H1 (cell line): ENCODE measurements around the gene ARHGAP26. TPM values are rescaled to one million over a fixed set of nuclear protein-coding genes. Genes with fewer than 3 reads are reported as not detected.

Source experiments
- CTCF ChIA-PET: fragments of 300-600 bp; sonication (Branson Sonifier 250); formaldehyde crosslinking; loops from one replicate; lab custom pipeline; 2021; ENCODE audit not compliant: partially characterized antibody; lab: Charles Lee
- POLR2A ChIA-PET: fragments of 300-600 bp; sonication (Branson Sonifier 250); formaldehyde crosslinking; loops from one replicate; lab custom pipeline; 2021; ENCODE audit warnings: inconsistent platforms; ENCODE audit not compliant: partially characterized antibody; lab: Charles Lee
- DNase-seq, 2 experiments: peaks; one replicate each; pipeline versions ENCODE4 v3.0.0 to v3.0.0-alpha.2; 2010 to 2022; ENCODE audit warnings: low spot score in 2 of 2, low read depth in 1 of 2, mixed read lengths in 1 of 2
- FAIRE-seq: peaks from 2 replicates; lab custom pipeline; 2011; peaks lifted over from hg19 to GRCh38; lab: Jason Lieb, UNC
- H2AFZ ChIP-seq: 2 replicates; pipeline ENCODE4 v1.8.1; 2012; ENCODE audit warnings: low read length, inconsistent platforms
- H2AK5ac ChIP-seq: 2 replicates; pipeline ENCODE4 v1.6.1; 2013; ENCODE audit warnings: low read depth, low read length
- H2BK120ac ChIP-seq: replicated peaks from 2 replicates; pipeline ENCODE3; 2013; ENCODE audit warnings: low read depth, low read length, inconsistent platforms
- H2BK12ac ChIP-seq: 2 replicates; pipeline ENCODE4 v1.6.1; 2013; ENCODE audit warnings: low read depth, low read length
- H2BK15ac ChIP-seq: 2 replicates; pipeline ENCODE4 v1.6.1; 2013; ENCODE audit warnings: low read length
- H2BK20ac ChIP-seq: 2 replicates; pipeline ENCODE4 v1.6.1; 2013; ENCODE audit warnings: low read length
- H2BK5ac ChIP-seq: 2 replicates; pipeline ENCODE4 v1.6.1; 2013; ENCODE audit warnings: low read depth, low read length
- H3K14ac ChIP-seq: 2 replicates; pipeline ENCODE4 v1.6.1; 2013; ENCODE audit warnings: inconsistent platforms; ENCODE audit not compliant: insufficient read length
- H3K18ac ChIP-seq: 2 replicates; pipeline ENCODE4 v1.6.1; 2013; ENCODE audit warnings: low read length; ENCODE audit errors: extremely low read depth
- H3K23ac ChIP-seq: 2 replicates; pipeline ENCODE4 v1.6.1; 2013; ENCODE audit warnings: inconsistent platforms; ENCODE audit not compliant: insufficient read length
- H3K23me2 ChIP-seq: 2 replicates; pipeline ENCODE4 v1.6.1; 2013; ENCODE audit warnings: low read depth, low read length
- H3K27ac ChIP-seq: 2 replicates; pipeline ENCODE4 v1.6.1; 2011; ENCODE audit warnings: low read depth, low read length, inconsistent platforms
- H3K27me3 ChIP-seq, 4 experiments: replicated peaks in 1 of 4; 1 replicate in 1 of 4; 2 replicates in 3 of 4; pipeline versions ENCODE4 v1.6.1 to v1.8.1; 2011 to 2013; ENCODE audit warnings: low read length in 3 of 4, mild to moderate bottlenecking in 3 of 4, inconsistent platforms in 2 of 4, mixed read lengths in 2 of 4, moderate library complexity in 1 of 4; ENCODE audit not compliant: control insufficient read depth in 3 of 4, insufficient read depth in 3 of 4; ENCODE audit errors: extremely low read depth in 1 of 4
- H3K36me3 ChIP-seq, 4 experiments: 2 replicates each; pipeline versions ENCODE4 v1.6.1 to v1.8.1; 2011 to 2013; ENCODE audit warnings: mild to moderate bottlenecking in 4 of 4, low read length in 3 of 4, moderate library complexity in 2 of 4, control low read depth in 1 of 4, inconsistent platforms in 1 of 4; ENCODE audit not compliant: insufficient read depth in 4 of 4, control insufficient read depth in 2 of 4
- H3K4ac ChIP-seq: replicated peaks from 2 replicates; pipeline ENCODE3; 2013; ENCODE audit warnings: low read length, low read depth, mixed read lengths, inconsistent platforms; ENCODE audit not compliant: insufficient read length
- H3K4me1 ChIP-seq, 4 experiments: replicated peaks in 1 of 4; 1 replicate in 1 of 4; 2 replicates in 3 of 4; pipeline versions ENCODE4 v1.6.1 to v1.8.1; 2011 to 2013; ENCODE audit warnings: low read length in 3 of 4, inconsistent platforms in 2 of 4, mixed read lengths in 1 of 4; ENCODE audit not compliant: insufficient read depth in 4 of 4, control insufficient read depth in 3 of 4
- H3K4me2 ChIP-seq, 2 experiments: 2 replicates each; pipeline versions ENCODE4 v1.6.1 to v1.8.1; 2011 to 2013; ENCODE audit warnings: low read depth in 2 of 2, low read length in 2 of 2, control low read depth in 1 of 2, inconsistent platforms in 1 of 2, mild to moderate bottlenecking in 1 of 2; ENCODE audit not compliant: insufficient read depth in 1 of 2
- H3K4me3 ChIP-seq, 4 experiments: fragments of 200-600, 300-600 bp in 1 of 4; sonication (generic), shearing (Covaris generic), sonication (Bioruptor Twin) in 1 of 4; 2 replicates each; pipeline versions ENCODE4 v1.5.1 to v1.8.1; 2011 to 2016; ENCODE audit warnings: low read length in 4 of 4, low read depth in 3 of 4, control low read depth in 2 of 4, inconsistent platforms in 2 of 4, mild to moderate bottlenecking in 2 of 4, mixed read lengths in 1 of 4, moderate library complexity in 1 of 4; ENCODE audit not compliant: insufficient read depth in 2 of 4; ENCODE audit errors: extremely low read depth in 1 of 4
- H3K56ac ChIP-seq: replicated peaks from 2 replicates; pipeline ENCODE3; 2013; ENCODE audit warnings: low read depth, mild to moderate bottlenecking, mixed read lengths, low read length, inconsistent platforms; ENCODE audit not compliant: insufficient read length
- H3K79me1 ChIP-seq: 2 replicates; pipeline ENCODE4 v1.6.1; 2013; ENCODE audit warnings: low read depth, low read length, control low read depth
- H3K79me2 ChIP-seq, 2 experiments: 2 replicates each; pipeline versions ENCODE4 v1.6.1 to v1.8.1; 2012 to 2013; ENCODE audit warnings: low read length in 2 of 2, mild to moderate bottlenecking in 2 of 2, inconsistent platforms in 1 of 2; ENCODE audit not compliant: insufficient read depth in 2 of 2, control insufficient read depth in 1 of 2
- H3K9ac ChIP-seq, 4 experiments: replicated peaks in 1 of 4; 1 replicate in 1 of 4; 2 replicates in 3 of 4; pipeline versions ENCODE4 v1.6.1 to v1.8.1; 2011 to 2013; ENCODE audit warnings: low read depth in 3 of 4, low read length in 3 of 4, control low read depth in 2 of 4, mild to moderate bottlenecking in 2 of 4, moderate library complexity in 2 of 4, inconsistent platforms in 1 of 4; ENCODE audit errors: extremely low read depth in 1 of 4
- H3K9me3 ChIP-seq, 2 experiments: 2 replicates each; pipeline versions ENCODE4 v1.6.1 to v1.8.1; 2012 to 2013; ENCODE audit warnings: mild to moderate bottlenecking in 2 of 2, moderate library complexity in 2 of 2, control low read depth in 1 of 2, inconsistent platforms in 1 of 2, low read depth in 1 of 2, low read length in 1 of 2, mixed read lengths in 1 of 2; ENCODE audit not compliant: insufficient read depth in 2 of 2
- H4K20me1 ChIP-seq, 2 experiments: replicated peaks in 1 of 2; 2 replicates each; pipeline versions ENCODE3 to v1.8.1; 2011 to 2013; ENCODE audit warnings: inconsistent platforms in 2 of 2, low read length in 2 of 2, mild to moderate bottlenecking in 1 of 2; ENCODE audit not compliant: insufficient read depth in 2 of 2, control insufficient read depth in 1 of 2
- H4K5ac ChIP-seq: 2 replicates; pipeline ENCODE4 v1.6.1; 2013; ENCODE audit warnings: low read length, low read depth, mixed read lengths, inconsistent platforms; ENCODE audit not compliant: insufficient read length
- H4K8ac ChIP-seq: 2 replicates; pipeline ENCODE4 v1.8.0; 2013; ENCODE audit warnings: mild to moderate bottlenecking, moderate library complexity, low read length, inconsistent platforms; ENCODE audit not compliant: insufficient read depth; ENCODE audit errors: extremely low read depth
- H4K91ac ChIP-seq: replicated peaks from 2 replicates; pipeline ENCODE3; 2013; ENCODE audit warnings: low read length, mixed read lengths, inconsistent platforms; ENCODE audit not compliant: insufficient read length
- E2F6 ChIP-seq: IDR thresholded peaks from 2 replicates; pipeline ENCODE4 v1.6.1; 2012; ENCODE audit warnings: inconsistent platforms
- EP300 ChIP-seq, 2 experiments: IDR thresholded peaks; 1 replicate in 1 of 2; 2 replicates in 1 of 2; pipeline ENCODE4 v1.6.1; 2011 to 2012; ENCODE audit warnings: low read depth in 2 of 2, low read length in 2 of 2, mild to moderate bottlenecking in 2 of 2, borderline replicate concordance in 1 of 2, inconsistent platforms in 1 of 2, moderate library complexity in 1 of 2
- JUND ChIP-seq: IDR thresholded peaks from 2 replicates; pipeline ENCODE4 v1.6.1; 2011; ENCODE audit warnings: mild to moderate bottlenecking, improper control_type of control experiment, low read length
- PHF8 ChIP-seq: fragments of 200-600 bp; sonication (generic); conservative IDR thresholded peaks from 2 replicates; pipeline ENCODE4 v1.7.1; 2012; ENCODE audit warnings: low read depth, mild to moderate bottlenecking, inconsistent platforms, low read length, moderate library complexity
- POLR2AphosphoS5 ChIP-seq: IDR thresholded peaks from 2 replicates; pipeline ENCODE4 v1.6.1; 2011; ENCODE audit warnings: low read depth, low read length
- RFX5 ChIP-seq: IDR thresholded peaks from 2 replicates; pipeline ENCODE4 v1.6.1; 2011; ENCODE audit warnings: low read depth, low read length, improper control_type of control experiment, borderline replicate concordance
- SP4 ChIP-seq: IDR thresholded peaks from 2 replicates; pipeline ENCODE4 v1.6.1; 2012; ENCODE audit warnings: low read length, inconsistent platforms
- SRF ChIP-seq: IDR thresholded peaks from 2 replicates; pipeline ENCODE4 v1.6.1; 2011; ENCODE audit warnings: mild to moderate bottlenecking, low read depth, low read length, moderate library complexity
- YY1 ChIP-seq: IDR thresholded peaks from 2 replicates; pipeline ENCODE4 v1.6.1; 2011; ENCODE audit warnings: low read depth, mild to moderate bottlenecking, low read length
- WGBS, 2 experiments: shearing (Covaris generic) in 1 of 2; methylation state at CpG; one replicate each; pipeline versions ENCODE4 v1.1.6 to v1.1.7; 2013 to 2015; ENCODE audit warnings: low lambda C conversion rate in 2 of 2, mixed read lengths in 2 of 2, inconsistent platforms in 1 of 2, low coverage in 1 of 2, missing lambda C conversion rate in 1 of 2; ENCODE audit not compliant: insufficient replicate concordance in 2 of 2, insufficient coverage in 1 of 2, insufficient read length in 1 of 2; ENCODE audit errors: extremely low coverage in 1 of 2, missing lambda C conversion rate in 1 of 2; 5-methylcytosine and 5-hydroxymethylcytosine counted together
- polyA plus RNA-seq, 7 experiments: library from polyadenylated mRNA; depleted of rRNA in 3 of 7; stranded (reverse) in 5 of 7; unstranded in 2 of 7; fragments of >200 nt in 5 of 7; fragments of 200-250 nt in 2 of 7; gene quantifications; 1 replicate in 5 of 7; 2 replicates in 1 of 7; 4 replicates in 1 of 7; pipeline versions ENCODE4 v1.2.1 to v1.2.3, GENCODE V29; 2011 to 2013; ENCODE audit warnings: missing spikeins in 2 of 7, mixed read lengths in 2 of 7
- total RNA-seq: library from RNA; stranded (reverse); fragmentation: NEBNext Ultra II Directional; extraction: Animal tissue kit (Norgen Biotek cat#: 25700); gene quantifications from 2 replicates; pipeline ENCODE4 v1.2.1, GENCODE V29; 2021

ARHGAP26 gene
- total and polyA plus RNA-seq, 2 of the 8 experiments (the other 6 are each of a cell fraction or from before 2014, with no cell fraction given) = 7.1 to 24.8 TPM

- Histone ChIP-seq H3K79me1 (peaks cover 4% of the 10 kb centered on the region; the same call in 1 of the 2 replicates), H3K4me1 (peaks cover 0 to 15% (median 13%) of the 10 kb centered on the region in 4 experiments; a peak in 5 of 7 replicates), H3K9me3 (no peaks in the 10 kb centered on the region), H3K4me2 (no peak overlapping the region), H4K91ac (no peak overlapping the region), H3K23me2 (no peaks in the 10 kb centered on the region), H3K4ac (no peak overlapping the region), H4K5ac (no peak overlapping the region), H4K8ac (no peak overlapping the region), H2BK20ac (no peak overlapping the region), H3K79me2 (peaks cover 0 to 33% of the 10 kb centered on the region in 2 experiments; a peak in 2 of 4 replicates), H3K18ac (no peak overlapping the region), H3K4me3 (no peak overlapping the region), H2BK120ac (no peak overlapping the region), H2AK5ac (no peak overlapping the region), H2BK15ac (no peak overlapping the region), H3K14ac (no peak overlapping the region), H3K36me3 (no peaks in the 10 kb centered on the region), H2BK12ac (no peak overlapping the region), H3K27ac (no peak overlapping the region), H2BK5ac (no peak overlapping the region), H3K27me3 (no peaks in the 10 kb centered on the region), H3K23ac (no peak overlapping the region), H4K20me1 (peaks cover 0 to 3% of the 10 kb centered on the region in 2 experiments), H2AFZ (no peak overlapping the region), H3K9ac (no peak overlapping the region), H3K56ac (no peak overlapping the region)
- FAIRE-seq = no peak
- POLR2A ChIA-PET = no interaction called here
- no peak for DNase-seq
- 89% methylated on average over 3 of the region's 3 CpGs; no CpG with 5 or more reads in 1 of the 2 experiments for WGBS, 2 experiments
- CTCF ChIA-PET = interaction anchor here (0.6 to 3.5 kb wide), 7 partner anchors 8 to 109 kb away, joined by 3 to 12 read pairs (median 3); no protein-coding TSS in a partner anchor
- TF ChIP-seq JUND (no peak), POLR2AphosphoS5 (no peak), PHF8 (no peak), E2F6 (no peak), YY1 (no peak), RFX5 (no peak), SP4 (no peak), EP300 (IDR thresholded peaks at IDR 0.05; ENCODE audit: borderline replicate concordance in 1 of 2, low read depth in 2 of 2, low read length in 2 of 2) (no peak), SRF (no peak)
These were observed 51.7 kb downstream of the ARHGAP26 start for GRCh38 chr5:142821733-142822487.
